Uterus (tissue), 4 donors: ENCODE data around the gene ROS1. TPM values are rescaled to one million over a fixed set of nuclear protein-coding genes. Genes with fewer than 3 reads are reported as not detected.

Experiments used
- DNase-seq, 2 donors: peaks; one replicate each; pipeline ENCODE4 v3.0.0-alpha.2; 2019 to 2020
- H3K27ac ChIP-seq, 2 donors: fragments of 200-600 bp; sonication (generic); 1 replicate in 1 of 2; 2 replicates in 1 of 2; pipeline ENCODE4 v1.5.1; 2016 to 2018
- H3K27me3 ChIP-seq, 2 donors: fragments of 200-600 bp; sonication (generic); one replicate each; pipeline ENCODE4 v1.5.1; 2018 to 2019; ENCODE audit warnings: control low read depth in 1 of 2
- H3K36me3 ChIP-seq, 2 donors: fragments of 200-600 bp; sonication (generic); one replicate each; pipeline ENCODE4 v1.5.1; 2019; ENCODE audit warnings: control low read depth in 1 of 2
- H3K4me1 ChIP-seq, 2 donors: fragments of 200-600 bp; sonication (generic); one replicate each; pipeline ENCODE4 v1.5.1; 2018 to 2019; ENCODE audit warnings: control low read depth in 1 of 2
- H3K4me3 ChIP-seq, 2 donors: fragments of 200-600 bp; sonication (generic); 1 replicate in 1 of 2; 2 replicates in 1 of 2; pipeline ENCODE4 v1.5.1; 2018 to 2019; ENCODE audit warnings: mild to moderate bottlenecking in 1 of 2
- H3K9me3 ChIP-seq, 2 donors: fragments of 200-600 bp; sonication (generic); one replicate each; pipeline ENCODE4 v1.5.1; 2019; ENCODE audit warnings: control low read depth in 1 of 2
- CTCF ChIP-seq, 4 experiments: fragments of 200-600 bp in 2 of 4; fragments of 450-650 bp in 2 of 4; sonication (generic) in 2 of 4; IDR thresholded peaks; one replicate each; pipeline ENCODE4 v1.5.1; 2016 to 2019; ENCODE audit warnings: antibody characterized with exemption in 4 of 4, mild to moderate bottlenecking in 2 of 4, moderate library complexity in 1 of 4
- POLR2A ChIP-seq, 2 donors: fragments of 450-650 bp; IDR thresholded peaks; one replicate each; pipeline ENCODE4 v1.6.1; 2016; ENCODE audit warnings: antibody characterized with exemption in 2 of 2, mild to moderate bottlenecking in 1 of 2, moderate library complexity in 1 of 2
- intact Hi-C: fragments of 100-400 bp; cut with DNase I; formaldehyde crosslinking; loops from one replicate; pipeline ENCODE4 v1.15.1; 2023; ENCODE audit warnings: low total_unique reads
- total RNA-seq, 4 donors: library from RNA; depleted of rRNA in 3 of 4; stranded (reverse); fragments of >200 nt in 3 of 4; gene quantifications; one replicate each; pipeline versions ENCODE4 v1.1.0 to v1.2.4, GENCODE V29; 2014 to 2023
- donor health status: DM: yes; HTN: yes; CAD: no.

ROS1 gene
- total RNA-seq, 4 donors from 2014 or later = 2.0 TPM; not detected in 3

DNA sequence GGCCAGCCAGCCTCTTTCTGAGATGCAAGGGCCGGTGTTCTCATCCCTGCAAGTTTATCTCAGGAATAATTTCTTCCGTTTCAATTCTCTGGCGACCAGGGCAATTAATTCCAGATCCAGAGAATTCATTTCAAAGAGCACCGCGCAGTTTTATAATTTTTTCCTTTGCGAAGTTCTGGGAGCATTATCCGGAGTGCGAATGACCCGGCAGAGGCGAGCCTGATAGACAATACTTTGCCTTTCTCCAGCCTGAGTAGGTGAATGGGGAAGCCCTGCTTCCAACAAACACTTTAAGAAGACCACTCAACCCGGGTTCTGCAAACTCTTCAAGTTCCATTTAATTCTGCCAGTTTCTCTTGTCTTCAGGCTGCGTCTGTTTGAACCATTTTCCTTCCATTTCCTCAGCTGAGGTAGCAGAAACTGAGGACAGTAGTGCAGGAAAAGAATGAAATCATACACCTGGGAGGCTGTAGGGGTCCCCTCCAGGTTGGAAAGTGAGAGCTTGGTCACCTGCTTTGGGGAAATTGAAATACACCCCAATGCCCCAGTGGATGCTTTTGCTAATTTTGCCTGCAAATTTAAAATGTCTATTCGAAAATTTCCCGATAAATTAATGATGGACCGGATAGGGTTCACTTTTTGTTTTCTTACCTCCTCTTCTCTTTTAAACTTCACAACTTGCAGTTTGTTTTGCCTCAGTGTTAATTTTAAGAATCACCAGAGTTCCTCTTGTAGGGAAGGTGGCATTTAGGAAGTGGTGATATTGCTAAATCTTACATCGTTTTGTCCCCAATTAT lies 159.3 kb downstream of the ROS1 start:
- no peaks in the 10 kb centered on the region for H3K9me3 ChIP-seq
- intact Hi-C loops = no loop called here

DNA sequence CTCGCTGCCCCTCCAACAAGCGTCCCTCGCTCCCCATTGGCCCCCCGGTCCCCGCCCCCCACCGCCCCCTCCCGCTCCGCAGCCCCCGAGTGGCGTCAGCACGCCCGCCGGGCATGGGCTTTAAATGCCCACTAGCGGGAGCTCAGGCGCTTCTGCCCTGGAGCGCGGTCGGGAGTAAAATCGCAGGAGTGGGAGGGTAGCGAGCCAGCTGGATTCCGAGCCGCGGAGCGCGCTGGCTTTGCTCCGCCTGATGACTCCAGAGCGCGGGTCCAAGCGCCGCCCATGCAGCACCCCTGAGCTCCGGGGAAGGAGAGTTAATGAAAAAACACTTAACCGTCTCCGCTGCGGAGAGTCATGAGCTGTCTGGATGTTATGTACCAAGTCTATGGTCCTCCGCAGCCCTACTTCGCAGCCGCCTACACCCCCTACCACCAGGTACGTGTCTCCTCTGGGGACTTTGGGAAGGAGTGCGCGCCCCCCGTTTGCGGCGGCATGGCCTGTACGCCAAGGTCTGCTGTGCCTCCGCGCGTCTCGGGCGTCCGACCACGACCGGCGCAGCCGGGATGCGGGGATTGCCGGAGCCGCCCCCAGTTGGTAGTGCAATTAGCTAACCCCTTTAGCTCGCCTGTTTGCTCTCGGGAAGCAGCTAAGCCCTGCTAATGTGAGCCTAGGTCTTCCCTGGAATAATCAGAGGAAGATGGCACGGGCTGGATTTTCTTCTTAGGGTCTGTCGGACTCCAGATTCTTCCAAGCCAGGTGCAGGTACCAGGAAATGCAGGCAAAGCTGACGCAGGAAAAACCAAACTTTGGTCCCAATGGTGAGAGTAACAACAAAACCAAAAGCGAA lies 160.1 kb downstream of the ROS1 start, which contains the start of gene VGLL2:
Gene VGLL2, plus strand, starts transcription at position 149 of the 847 bp plus-strand sequence. Its CDS starts 206 bp downstream, at position 355.
- no peak within 1 kb of the TSS for H3K27ac ChIP-seq
- intact Hi-C loops = no loop called here
- no peaks in the 10 kb centered on the region for H3K9me3 ChIP-seq
- TF ChIP-seq CTCF (IDR thresholded peaks at IDR 0.05) = peak in 1 of 4 experiments; percentile 4
- no peak for TF ChIP-seq POLR2A (IDR thresholded peaks at IDR 0.05)
- DNase-seq = no peak
- H3K27me3 ChIP-seq = peaks cover 0 to 72% of the 10 kb centered on the region in 2 donors
- H3K4me3 ChIP-seq = peak within 1 kb of the TSS; percentile 5 to 22
- H3K36me3 ChIP-seq = no peaks in the 10 kb centered on the region
- peaks cover 0 to 5% of the 10 kb centered on the region in 2 donors for H3K4me1 ChIP-seq

More for the DNA sequence above, 159.3 kb downstream of the ROS1 start:
- Histone ChIP-seq H3K4me3 (peak overlapping the region; percentile 5 to 22), H3K36me3 (no peaks in the 10 kb centered on the region), H3K27me3 (peaks cover 0 to 73% of the 10 kb centered on the region in 2 donors), H3K4me1 (peaks cover 0 to 5% of the 10 kb centered on the region in 2 donors), H3K27ac (no peak overlapping the region)
- no peak for TF ChIP-seq CTCF (IDR thresholded peaks at IDR 0.05)
- no peak for TF ChIP-seq POLR2A (IDR thresholded peaks at IDR 0.05)
- DNase-seq = no peak

GRCh38 chr6:117264692-117265409 lies 160.9 kb downstream of the ROS1 start:
- no peaks in the 10 kb centered on the region for H3K9me3 ChIP-seq
- no peak for TF ChIP-seq POLR2A (IDR thresholded peaks at IDR 0.05)
- no peak for TF ChIP-seq CTCF (IDR thresholded peaks at IDR 0.05)
- H3K27me3 ChIP-seq = peaks cover 0 to 69% of the 10 kb centered on the region in 2 donors
- H3K27ac ChIP-seq = no peak overlapping the region
- peak overlapping the region; percentile 5 to 22 for H3K4me3 ChIP-seq
- H3K36me3 ChIP-seq = no peaks in the 10 kb centered on the region
- intact Hi-C loops = no loop called here
- peaks cover 0 to 5% of the 10 kb centered on the region in 2 donors for H3K4me1 ChIP-seq
- DNase-seq = no peak

- Histone ChIP-seq H3K4me3 (peak overlapping the region in 1 of 2 donors; percentile 22), H3K27me3 (peaks cover 0 to 63% of the 10 kb centered on the region in 2 donors), H3K27ac (no peak overlapping the region), H3K4me1 (peaks cover 0 to 5% of the 10 kb centered on the region in 2 donors), H3K9me3 (no peaks in the 10 kb centered on the region), H3K36me3 (no peaks in the 10 kb centered on the region)
- DNase-seq = no peak
- intact Hi-C loops = no loop called here
- TF ChIP-seq CTCF (IDR thresholded peaks at IDR 0.05) (no peak), POLR2A (IDR thresholded peaks at IDR 0.05) (no peak)
Observed at GRCh38 chr6:117264369-117264691, 161.4 kb downstream of the ROS1 start.
